ENCODE data around the gene ANKRD33B. TPM values are rescaled to one million over a fixed set of nuclear protein-coding genes. Genes with fewer than 3 reads are reported as not detected.
A peak's percentile ranks its signal among the peaks of the same experiment; 100 is the strongest.
"Not testable (repeated sequence)": the region's sequence is repeated elsewhere in the genome, so short reads cannot be mapped to it uniquely, and the experiment has no call there.

ANKRD33B gene
- total RNA-seq, result 0.83 and 0.94 TPM in 2 replicates
- long read RNA-seq, result 0 reads

DNA sequence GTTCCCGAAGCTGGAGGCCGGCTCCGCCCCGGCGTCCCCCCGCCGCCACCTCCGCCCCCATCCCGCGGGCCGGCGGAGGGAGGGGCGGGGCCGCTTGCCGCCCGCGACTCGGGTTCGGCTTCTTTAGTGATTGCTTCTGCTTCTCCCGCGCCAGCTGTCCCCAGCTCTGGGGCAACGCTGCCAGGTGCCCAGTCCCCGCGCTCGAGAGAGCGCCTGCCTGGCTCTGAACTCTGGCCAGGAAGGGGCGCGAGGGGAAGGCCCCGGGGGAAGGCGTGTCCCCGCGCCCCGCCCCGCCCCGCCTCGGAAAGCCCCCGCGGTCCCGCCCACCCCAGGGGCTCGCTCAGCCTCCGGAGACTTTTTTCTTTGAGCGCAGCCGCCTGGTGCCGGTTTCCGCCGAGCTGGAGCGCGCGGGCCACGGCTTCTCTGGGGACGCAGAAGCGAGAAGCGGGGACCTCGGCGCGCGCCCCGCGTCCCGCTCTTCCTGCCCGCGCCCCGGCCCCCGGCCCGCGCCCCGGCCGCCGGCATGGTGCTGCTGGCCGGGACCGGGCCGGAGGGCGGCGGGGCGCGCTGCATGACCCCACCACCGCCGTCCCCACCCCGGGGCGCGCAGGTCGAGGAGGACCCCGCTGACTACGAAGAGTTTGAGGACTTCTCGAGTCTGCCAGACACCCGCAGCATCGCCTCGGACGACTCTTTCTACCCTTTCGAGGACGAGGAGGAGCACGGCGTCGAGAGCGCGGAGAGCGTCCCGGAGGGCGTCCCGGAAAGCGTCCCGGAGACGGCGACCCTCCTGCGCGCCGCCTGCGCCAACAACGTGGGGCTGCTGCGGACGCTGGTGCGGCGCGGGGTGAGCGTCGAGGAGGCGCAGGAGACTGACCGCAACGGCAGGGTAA, at the start of gene ANKRD33B:
Gene ANKRD33B (plus strand): TSS at position 126 of the 893 bp plus-strand sequence. CDS start 398 bp downstream, at position 524.
- no peak for DNase-seq (ENCODE audit: extremely low spot score, unreplicated experiment)
- H3K27me3 Mint-ChIP-seq (ENCODE audit: unreplicated experiment), result peaks cover 5% of the 10 kb centered on the region

DNA sequence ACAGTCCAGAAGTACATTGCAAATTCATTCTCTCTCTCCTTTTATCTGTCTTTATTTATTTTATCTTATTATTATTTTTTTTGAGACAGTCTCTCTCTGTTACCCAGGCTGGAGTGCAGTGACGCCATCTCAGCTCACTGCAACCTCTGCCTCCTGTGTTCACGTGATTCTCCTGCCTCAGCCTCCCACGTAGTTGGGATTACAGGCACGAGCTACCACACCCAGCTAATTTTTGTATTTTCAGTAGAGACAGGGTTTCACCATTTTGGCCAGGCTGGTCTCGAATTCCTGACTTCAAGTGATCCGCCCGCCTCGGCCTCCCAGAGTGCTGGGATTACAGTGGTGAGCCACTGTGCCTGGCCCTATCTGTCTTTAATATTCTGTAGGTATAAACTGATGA, 49.3 kb upstream of the ANKRD33B start:
- H3K27ac Mint-ChIP-seq (ENCODE audit: unreplicated experiment); H3K9me3 Mint-ChIP-seq (ENCODE audit: unreplicated experiment); H3K27me3 Mint-ChIP-seq (ENCODE audit: unreplicated experiment); H3K4me3 Mint-ChIP-seq (ENCODE audit: unreplicated experiment); H3K36me3 Mint-ChIP-seq (ENCODE audit: unreplicated experiment); DNase-seq (ENCODE audit: extremely low spot score, unreplicated experiment): not testable (repeated sequence)
- H3K4me1 Mint-ChIP-seq (ENCODE audit: unreplicated experiment), result peaks cover 27% of the 10 kb centered on the region

More for the DNA sequence above, at the start of gene ANKRD33B:
- H3K4me1 Mint-ChIP-seq (ENCODE audit: unreplicated experiment), result peaks cover 31% of the 10 kb centered on the region
- no peaks in the 10 kb centered on the region for H3K9me3 Mint-ChIP-seq (ENCODE audit: unreplicated experiment)
- H3K4me3 Mint-ChIP-seq (ENCODE audit: unreplicated experiment), result peak within 1 kb of the TSS; percentile 79
- no peak within 1 kb of the TSS for H3K27ac Mint-ChIP-seq (ENCODE audit: unreplicated experiment)
- TF ChIP-seq, protein P1, sequence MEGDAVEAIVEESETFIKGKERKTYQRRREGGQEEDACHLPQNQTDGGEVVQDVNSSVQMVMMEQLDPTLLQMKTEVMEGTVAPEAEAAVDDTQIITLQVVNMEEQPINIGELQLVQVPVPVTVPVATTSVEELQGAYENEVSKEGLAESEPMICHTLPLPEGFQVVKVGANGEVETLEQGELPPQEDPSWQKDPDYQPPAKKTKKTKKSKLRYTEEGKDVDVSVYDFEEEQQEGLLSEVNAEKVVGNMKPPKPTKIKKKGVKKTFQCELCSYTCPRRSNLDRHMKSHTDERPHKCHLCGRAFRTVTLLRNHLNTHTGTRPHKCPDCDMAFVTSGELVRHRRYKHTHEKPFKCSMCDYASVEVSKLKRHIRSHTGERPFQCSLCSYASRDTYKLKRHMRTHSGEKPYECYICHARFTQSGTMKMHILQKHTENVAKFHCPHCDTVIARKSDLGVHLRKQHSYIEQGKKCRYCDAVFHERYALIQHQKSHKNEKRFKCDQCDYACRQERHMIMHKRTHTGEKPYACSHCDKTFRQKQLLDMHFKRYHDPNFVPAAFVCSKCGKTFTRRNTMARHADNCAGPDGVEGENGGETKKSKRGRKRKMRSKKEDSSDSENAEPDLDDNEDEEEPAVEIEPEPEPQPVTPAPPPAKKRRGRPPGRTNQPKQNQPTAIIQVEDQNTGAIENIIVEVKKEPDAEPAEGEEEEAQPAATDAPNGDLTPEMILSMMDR (IDR thresholded peaks at IDR 0.05), result no peak
- no peaks in the 10 kb centered on the region for H3K36me3 Mint-ChIP-seq (ENCODE audit: unreplicated experiment)

DNA sequence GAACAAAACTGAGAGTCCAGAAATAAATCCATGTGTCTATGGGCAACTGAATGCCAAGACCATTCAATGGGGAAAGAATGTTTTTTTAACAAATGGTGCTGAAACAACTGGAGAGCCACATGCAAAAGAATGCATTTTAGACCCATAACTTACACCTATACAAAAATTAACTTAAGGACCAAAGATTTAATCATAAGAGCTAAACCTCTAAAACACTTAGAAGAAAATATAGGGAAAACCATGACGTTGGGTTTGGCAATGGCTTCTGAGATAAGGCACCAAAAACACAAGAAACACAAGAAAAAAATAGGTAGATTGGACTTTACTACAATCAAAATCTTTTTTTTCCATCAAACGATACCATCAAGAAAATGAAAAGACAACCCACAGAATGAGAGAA, 48.4 kb upstream of the ANKRD33B start:
- Mint-ChIP-seq H3K27ac (ENCODE audit: unreplicated experiment) (no peak overlapping the region), H3K4me1 (ENCODE audit: unreplicated experiment) (peaks cover 35% of the 10 kb centered on the region), H3K27me3 (ENCODE audit: unreplicated experiment) (no peaks in the 10 kb centered on the region), H3K4me3 (ENCODE audit: unreplicated experiment) (no peak overlapping the region), H3K36me3 (ENCODE audit: unreplicated experiment) (no peaks in the 10 kb centered on the region), H3K9me3 (ENCODE audit: unreplicated experiment) (no peaks in the 10 kb centered on the region)
- TF ChIP-seq, protein P1 (IDR thresholded peaks at IDR 0.05), result no peak
- DNase-seq (ENCODE audit: extremely low spot score, unreplicated experiment), result no peak

DNA sequence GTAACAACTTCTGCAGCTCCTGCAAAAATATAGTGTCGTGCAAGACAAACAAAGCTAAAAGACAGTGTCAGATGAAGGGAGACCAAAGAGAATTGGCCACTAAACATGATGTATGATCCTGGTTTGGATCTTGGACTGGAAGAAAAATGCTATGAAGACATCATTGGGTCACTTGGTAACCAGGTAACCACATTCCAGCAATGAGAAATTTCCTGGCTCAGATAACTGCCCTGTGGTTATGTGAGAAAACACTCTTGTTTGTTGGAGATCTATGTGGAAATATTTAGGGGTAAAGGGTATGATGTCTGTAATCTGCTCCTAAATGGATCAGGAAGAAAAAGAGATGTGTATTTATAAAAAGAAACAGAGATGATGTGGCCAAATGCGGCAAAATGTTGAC, 45.5 kb upstream of the ANKRD33B start:
- H3K27ac Mint-ChIP-seq (ENCODE audit: unreplicated experiment), result no peak overlapping the region
- no peaks in the 10 kb centered on the region for H3K27me3 Mint-ChIP-seq (ENCODE audit: unreplicated experiment)

DNA sequence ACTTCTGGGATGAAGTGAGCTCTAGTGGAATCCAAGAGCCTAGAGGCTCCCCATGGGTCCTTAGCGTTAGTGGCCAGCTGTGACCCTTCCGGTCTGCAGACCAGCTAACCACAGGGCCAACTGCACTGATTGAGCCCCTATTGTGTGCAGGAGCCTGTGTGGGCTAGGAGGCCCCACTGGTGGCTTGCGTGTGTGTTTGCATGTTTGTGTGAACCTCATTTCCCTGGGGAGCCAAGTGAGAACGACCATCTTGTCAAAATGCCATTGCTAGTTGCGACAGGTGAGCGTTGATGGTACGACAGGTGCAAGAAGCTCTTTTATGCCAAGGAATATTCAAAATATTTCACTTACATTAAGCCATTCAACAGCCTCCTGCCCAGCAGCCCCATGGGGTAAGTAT, 44.1 kb upstream of the ANKRD33B start:
- Mint-ChIP-seq H3K4me1 (ENCODE audit: unreplicated experiment) (peaks cover 37% of the 10 kb centered on the region), H3K27ac (ENCODE audit: unreplicated experiment) (peak overlapping the region; percentile 50), H3K9me3 (ENCODE audit: unreplicated experiment) (no peaks in the 10 kb centered on the region)

More for the DNA sequence above, 45.5 kb upstream of the ANKRD33B start:
- no peak for DNase-seq (ENCODE audit: extremely low spot score, unreplicated experiment)
- Mint-ChIP-seq H3K4me1 (ENCODE audit: unreplicated experiment) (peaks cover 45% of the 10 kb centered on the region), H3K4me3 (ENCODE audit: unreplicated experiment) (no peak overlapping the region), H3K9me3 (ENCODE audit: unreplicated experiment) (no peaks in the 10 kb centered on the region), H3K36me3 (ENCODE audit: unreplicated experiment) (no peaks in the 10 kb centered on the region)
- TF ChIP-seq, protein P1 (IDR thresholded peaks at IDR 0.05), result no peak

More for the DNA sequence above, 44.1 kb upstream of the ANKRD33B start:
- TF ChIP-seq, protein P1 (IDR thresholded peaks at IDR 0.05), result no peak
- no peaks in the 10 kb centered on the region for H3K36me3 Mint-ChIP-seq (ENCODE audit: unreplicated experiment)
- H3K4me3 Mint-ChIP-seq (ENCODE audit: unreplicated experiment), result no peak overlapping the region
- DNase-seq (ENCODE audit: extremely low spot score, unreplicated experiment), result no peak
- no peaks in the 10 kb centered on the region for H3K27me3 Mint-ChIP-seq (ENCODE audit: unreplicated experiment)

Data from osteocyte (in vitro differentiated cells).